CD4-positive, alpha-beta T cell treated with Interleukin-15 for 1 hour (primary cell): ENCODE results near the gene NXPE3.
A peak's percentile ranks its signal among the peaks of the same experiment; 100 is the strongest.

ENCODE experiments used
- DNase-seq: peaks from one replicate; pipeline ENCODE4 v3.0.0-alpha.2; 2020

Gene NXPE3

DNA sequence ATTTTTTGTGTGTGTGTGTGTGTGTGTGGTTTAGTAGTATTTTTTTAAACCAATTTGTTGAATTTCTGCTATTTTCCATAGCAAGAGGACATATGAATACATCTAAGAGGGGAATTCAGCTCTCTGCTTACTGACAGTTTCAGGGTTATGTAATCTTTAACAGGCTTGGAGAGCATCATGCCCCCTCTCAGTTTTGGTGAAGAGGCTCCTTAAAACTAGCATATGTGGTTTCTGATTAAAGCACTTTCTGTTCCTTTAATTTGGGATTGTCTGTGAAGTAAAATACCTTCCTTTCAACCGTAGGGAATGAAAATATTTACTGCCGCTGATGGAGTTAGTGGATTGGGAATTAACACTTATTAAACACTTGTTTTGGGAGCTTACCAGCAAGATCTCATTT lies 50.9 kb downstream of the NXPE3 start:
- no peak for DNase-seq

DNA sequence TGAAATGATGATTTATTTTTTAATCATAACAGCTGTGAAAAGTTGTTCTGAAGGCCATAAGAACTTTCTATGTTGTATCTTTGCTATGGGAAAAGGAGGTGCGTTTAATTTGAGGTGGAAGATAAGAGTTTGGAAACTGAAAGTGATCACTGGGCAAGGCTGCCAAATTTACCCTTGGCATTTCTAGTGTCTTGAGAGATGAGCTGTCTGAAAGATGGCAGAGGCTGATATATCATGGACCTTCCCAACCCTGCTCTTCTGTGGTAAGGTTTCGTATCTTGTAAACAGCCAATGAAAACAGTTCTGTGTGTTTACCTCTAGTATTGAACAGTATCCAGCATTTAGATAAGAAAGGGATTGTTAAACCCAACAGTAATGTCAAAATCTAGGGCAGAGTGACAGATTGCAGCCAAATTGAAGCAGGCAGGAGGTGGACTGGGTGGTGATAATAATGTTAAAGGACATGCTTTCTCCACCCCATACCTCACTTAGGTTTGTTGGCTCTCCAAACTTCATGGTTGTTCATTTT lies 54.5 kb downstream of the NXPE3 start:
- DNase-seq, result no peak

DNA sequence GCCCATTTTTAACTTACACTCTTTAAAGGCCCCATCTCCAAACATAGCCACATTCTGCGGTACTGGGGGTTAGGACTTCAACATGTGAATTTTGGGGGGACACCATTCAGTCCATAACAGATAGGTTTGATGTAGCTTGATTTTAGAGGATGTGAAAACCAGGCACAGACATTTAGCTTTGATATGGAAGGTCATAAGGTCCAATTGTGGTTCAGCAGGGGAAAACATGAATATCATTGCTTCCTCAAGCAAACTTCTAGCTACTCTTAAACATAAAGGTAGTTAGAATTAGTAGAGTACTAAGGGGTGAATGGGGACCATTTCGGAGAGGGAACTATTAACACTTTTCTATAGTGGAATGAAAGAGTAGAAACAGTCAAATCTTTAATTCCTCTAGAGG lies 56.7 kb downstream of the NXPE3 start:
- DNase-seq, result no peak

DNA sequence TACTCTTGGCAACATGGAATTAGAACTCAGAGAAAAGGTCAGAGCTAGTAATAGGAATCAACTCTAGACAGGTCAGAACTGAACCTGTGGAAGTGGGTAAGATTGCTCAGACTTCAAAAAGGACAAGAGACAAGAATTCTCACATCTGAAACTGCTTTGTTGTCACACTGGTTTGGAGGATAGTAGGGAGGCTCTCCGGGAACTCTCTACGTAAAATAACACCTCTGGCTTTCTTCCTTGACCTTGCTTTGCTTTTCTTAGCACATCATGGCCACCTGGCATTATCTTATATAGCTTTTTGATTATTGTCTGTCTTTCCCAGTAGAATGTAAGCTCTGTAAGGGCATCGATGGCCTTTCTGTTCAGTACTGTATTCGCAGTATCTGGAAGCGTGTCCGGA lies 57.1 kb downstream of the NXPE3 start:
- no peak for DNase-seq

DNA sequence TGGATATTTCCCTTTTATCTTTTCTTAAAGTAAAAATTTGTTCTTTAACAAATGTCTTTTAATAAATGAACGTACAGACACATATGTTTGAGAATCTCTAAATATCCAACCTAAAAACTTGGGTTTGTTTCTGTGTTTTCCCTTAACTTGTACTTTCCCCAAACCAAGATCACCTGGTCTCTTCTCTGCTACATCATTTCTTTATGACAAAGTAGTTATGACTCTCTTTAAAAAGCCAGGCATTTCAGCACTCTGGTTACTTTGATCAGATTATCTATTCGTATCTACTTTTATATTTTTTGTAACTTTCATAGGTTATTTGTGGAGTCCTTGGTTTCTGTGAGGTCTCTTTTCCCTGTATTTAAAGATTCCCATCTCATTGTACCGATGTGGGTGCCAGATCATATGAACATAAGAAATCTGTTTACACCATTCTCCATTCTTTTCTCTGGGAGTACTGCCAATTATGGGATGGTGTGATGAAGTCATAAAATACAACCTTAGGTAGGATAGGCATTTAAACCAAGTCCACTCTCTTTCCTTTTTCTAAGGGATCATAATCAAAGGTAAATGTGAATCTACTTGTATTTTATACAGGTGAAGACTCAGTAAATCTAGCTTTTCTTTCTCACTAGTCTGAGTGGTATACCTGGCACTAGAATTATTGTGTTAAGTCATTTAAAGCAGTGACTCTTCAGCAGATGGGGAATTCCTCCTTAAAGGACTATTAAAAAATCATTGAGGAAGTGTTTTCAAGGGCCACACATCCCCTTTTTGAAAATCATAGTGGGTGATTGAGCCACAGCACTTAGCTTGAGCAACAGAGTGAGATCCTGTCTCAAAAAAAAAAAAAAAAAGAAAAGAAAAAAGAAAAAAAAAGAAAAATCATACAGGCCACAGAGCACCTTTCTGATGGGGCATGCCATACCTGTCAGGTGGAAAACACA lies 57.9 kb downstream of the NXPE3 start:
- DNase-seq, result no peak

DNA sequence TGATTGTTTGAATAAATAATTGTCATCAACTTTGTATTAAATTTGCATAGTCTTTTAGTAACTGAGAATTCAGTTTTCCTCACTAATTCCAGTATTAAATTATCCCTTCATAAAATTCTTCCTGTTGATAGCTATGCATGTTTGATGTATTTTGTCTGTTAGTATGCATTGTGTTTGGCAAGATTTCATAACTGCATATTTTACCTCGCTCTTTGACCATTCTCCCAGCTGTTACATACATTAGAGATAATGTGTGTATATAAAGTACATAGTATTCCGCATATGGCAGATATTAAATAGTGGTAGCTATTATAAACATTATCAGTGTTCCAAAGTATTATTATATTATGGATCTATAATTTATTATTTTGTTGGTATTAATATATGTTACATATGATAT lies 59.7 kb downstream of the NXPE3 start:
- DNase-seq, result no peak

DNA sequence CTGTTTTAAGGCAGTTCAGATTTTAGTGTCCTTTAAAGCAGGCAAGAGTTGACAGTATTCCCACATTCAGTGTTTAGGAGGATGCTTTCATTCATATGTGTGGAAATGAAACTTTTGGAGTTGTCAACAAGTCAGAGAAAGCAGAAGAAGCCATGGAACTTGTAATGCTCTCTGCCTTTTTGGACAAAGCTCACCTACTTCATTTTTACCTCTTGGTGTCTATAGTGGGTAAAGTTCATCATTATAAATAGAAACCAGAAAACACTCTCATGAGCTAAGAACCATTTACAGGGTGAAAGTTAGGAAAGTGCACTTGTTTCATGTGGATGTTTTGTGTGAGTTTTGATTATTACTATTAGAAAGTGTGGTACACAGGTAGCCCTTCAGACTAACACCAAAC lies 61.1 kb downstream of the NXPE3 start:
- DNase-seq, result no peak

DNA sequence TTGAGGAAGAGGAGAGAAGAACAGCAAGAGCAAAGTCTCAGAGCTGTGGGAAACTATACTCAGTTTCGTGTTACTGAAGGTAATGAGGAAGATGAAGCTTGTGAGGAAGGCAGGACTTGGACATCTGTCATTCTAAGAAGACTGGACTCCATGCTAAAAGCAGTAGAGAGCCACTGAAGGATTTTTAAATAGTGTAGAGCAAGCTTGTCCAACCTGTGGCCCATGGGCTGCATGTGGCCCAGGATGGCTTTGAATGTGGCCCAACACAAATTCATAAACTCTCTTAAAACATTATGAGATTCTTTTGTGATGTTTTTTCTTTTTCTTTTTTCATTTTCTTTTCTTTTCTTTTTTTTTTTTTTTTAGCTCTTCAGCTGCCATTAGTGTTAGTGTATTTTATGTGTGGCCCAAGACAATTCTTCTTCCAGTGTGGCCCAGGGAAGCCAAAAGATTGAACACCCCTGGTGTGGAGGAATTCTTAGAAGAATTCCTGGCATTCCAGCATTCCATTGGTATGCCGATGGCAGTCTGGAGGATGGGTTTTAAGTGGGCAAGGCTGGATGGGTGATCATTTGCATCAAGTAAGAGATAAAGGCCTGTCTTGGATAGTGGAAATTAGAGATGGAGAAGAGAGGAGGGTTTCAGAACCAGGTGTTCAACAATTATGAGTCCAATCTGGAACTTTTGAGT lies 63.4 kb downstream of the NXPE3 start:
- DNase-seq, result no peak

DNA sequence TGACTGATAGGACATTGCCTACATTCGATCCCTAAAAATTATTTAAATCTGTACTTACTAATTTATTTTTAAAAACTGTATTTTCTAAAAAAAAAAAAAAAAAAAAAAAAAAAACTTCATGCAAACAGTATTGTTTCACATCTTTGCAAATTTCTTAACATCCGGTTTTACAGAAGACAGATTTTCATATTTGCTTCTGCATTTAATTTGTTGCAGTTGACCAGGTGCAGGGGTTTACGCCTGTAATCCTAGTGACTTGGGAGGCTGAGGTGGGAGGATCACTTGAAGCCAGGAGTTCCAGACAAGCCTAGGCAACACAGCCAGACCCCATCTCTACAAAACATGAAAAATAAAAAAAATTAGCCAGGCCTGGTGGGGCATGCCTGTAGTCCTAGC lies 63.9 kb downstream of the NXPE3 start:
- no peak for DNase-seq

DNA sequence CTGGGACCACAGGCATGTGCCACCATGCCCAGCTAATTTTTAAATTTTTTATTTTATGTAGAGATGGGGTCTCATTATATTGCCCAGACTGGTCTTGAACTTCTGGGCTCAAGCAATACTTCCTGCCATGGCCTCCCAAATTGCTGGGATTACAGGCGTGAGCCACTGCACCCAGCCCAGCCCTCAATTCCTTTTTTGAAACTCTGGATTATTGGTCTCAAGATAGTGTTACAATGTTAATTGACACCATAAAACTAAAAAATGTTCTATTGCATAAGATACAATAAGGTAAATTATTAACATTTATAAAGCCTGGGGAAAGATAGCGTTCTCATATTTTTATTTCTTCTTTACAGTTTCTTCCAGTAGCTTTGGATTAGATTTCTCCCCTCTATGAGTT lies 66.4 kb downstream of the NXPE3 start:
- no peak for DNase-seq

DNA sequence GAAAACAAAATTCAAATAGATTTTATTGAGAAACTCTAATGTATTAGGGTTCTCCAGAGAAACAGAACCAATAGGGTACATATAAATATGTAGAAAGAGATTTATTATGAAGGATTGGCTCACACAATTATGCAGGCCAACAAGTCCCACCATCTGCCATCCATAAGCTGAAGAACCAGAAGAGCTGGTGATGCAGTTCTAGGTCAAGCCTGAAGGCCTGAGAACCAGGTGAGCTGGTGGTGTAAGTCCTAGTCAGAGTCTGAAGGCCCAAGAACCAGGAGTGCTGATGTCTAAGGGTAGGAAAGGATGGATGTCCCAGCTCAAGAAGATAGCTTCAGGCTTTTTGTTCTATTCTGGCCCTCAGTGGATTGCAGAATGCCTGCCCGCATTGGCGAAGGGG lies 67.7 kb downstream of the NXPE3 start:
- no peak for DNase-seq

DNA sequence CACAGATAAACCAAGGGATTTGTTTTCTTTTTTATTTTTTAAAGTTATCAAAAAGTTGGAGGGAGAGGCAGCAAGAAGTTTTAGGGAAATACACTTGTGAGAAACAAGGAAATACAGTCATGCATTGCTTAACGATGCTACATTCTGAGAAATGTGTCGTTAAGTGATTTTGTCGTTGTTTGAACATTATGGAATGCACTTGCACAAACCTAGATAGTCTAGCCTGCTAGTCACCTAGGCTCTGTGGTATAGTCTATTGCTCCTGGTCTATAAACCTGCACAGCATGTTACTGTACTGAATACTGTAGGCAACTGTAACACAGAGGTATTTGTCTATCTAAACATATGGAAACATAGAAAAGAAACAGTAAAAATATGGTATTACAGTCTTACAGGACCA lies 68.3 kb downstream of the NXPE3 start:
- DNase-seq, result no peak

DNA sequence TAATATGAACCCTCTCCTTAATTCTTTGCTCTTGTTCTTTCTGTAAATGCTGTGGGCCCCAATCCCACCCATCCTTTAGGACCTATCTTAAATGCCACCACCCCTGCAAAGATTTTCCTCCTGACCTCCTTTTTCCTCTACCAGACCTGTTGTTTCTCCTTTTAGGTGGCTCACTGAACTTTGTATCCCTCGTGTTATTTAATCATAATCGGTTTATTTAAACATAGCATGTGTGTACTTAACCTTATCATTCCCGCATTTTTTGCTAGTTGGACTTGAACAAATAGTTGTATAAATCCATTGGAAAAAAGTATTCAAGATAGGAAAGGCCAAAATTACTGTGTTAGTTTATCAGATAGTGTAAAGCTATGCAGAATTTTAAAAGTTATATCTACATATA lies 69.3 kb downstream of the NXPE3 start:
- no peak for DNase-seq

DNA sequence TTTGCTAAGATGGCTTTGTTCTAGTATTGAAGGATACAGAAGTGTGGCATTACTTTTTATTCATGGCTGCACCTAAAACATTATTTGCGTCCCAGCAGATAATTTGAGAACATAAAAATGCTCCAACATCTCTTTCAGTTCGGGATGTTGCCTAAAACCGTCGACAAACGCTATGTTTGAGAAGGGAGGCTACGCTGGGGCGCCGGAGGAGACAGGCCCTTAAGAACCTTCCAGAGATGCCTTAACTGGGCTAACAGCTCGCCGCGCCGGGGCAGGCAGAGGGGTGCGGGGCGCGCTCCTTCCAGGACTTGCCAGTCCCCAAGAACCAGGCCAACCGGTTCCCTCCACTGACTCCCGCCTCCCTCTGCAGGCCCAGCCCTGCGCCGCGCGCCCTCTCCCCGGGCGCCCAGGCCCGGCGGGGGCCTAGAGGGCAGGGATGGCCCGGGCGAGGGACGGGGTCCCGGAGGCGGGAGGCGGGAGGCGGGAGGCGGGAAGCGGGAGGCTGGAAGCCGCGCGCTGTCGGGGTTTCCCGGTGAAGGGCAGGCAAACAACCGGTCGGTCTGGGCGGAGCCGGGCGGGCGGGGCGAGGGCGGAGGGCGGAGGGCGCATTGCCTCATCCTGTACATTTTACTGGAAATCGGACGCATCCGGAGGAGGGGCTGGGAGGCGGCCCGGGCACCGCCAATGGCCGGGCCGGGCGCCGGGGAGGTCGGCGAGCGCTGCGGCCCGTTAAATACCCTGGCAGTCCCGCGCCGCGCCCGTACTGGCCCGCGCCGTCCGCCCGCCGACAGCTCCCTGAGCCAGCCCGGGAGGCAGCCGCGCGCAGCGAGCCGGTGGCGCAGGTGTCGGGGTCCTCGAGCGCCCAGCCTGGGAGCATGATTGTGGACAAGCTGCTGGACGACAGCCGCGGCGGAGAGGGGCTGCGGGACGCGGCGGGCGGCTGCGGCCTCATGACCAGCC lies 70.0 kb downstream of the NXPE3 start, which contains the start of gene NFKBIZ:
Gene NFKBIZ, plus strand, starts transcription at position 761 of the 960 bp plus-strand sequence. Its CDS starts 115 bp downstream, at position 876.
- DNase-seq, result peak; percentile 96

DNA sequence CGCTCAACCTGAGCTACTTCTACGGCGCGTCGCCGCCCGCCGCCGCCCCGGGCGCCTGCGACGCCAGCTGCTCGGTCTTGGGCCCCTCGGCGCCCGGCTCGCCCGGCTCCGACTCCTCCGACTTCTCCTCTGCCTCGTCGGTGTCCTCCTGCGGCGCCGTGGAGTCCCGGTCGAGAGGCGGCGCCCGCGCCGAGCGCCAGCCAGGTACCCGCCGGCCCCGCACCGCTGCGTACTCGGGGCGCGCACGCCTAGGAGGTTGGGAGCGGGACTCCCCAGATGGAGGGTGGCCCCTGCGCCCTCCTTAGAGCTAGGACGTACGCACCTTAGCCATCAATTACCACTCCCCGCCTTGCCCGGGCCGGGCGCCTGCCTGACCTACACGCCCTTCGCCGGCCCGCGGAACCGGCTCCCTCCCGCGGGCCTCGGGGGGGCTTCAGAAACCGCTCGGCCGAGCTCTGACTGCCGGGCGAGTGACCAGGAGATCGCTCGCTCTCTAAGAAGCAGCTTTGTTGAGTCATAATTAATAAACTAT lies 70.8 kb downstream of the NXPE3 start:
- DNase-seq, result no peak

DNA sequence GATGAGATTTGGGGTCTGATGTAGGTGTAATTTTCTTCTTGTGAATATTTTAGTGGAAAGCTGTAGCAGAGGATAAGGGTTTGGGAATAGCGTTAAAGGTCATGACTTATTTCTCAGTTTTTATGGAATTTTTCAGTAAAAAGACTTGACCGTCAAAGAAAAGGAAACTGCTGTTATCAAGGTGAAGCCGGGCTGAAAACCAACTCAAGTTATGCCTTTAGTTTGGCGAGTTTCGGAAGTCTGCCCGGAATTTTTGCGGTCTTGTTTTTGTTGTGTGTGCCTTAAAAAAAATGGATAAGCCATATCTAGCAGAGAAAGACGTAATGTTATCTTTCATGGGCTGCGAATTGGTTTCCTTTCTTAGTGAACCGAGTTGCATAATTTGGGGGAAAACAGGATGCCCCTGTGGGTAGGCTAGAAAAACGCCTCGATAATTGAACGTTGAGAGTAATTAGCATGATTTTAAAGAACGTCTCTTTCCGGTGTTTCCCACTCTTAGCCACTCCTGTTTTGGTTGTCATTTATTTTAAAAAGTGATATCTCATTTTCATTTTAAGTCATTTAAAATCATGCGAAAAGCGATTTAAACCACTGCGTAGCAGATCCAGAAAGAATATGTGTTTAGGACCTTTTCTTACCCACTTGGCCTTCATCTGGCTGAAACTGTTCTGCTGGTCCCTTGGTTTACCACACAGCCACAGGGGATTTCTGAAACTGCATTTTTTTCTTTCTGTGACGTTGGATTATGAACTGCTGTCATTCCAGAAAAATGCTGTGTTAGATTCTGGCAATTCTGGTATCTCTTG lies 71.4 kb downstream of the NXPE3 start:
- DNase-seq, result peak; percentile 57

DNA sequence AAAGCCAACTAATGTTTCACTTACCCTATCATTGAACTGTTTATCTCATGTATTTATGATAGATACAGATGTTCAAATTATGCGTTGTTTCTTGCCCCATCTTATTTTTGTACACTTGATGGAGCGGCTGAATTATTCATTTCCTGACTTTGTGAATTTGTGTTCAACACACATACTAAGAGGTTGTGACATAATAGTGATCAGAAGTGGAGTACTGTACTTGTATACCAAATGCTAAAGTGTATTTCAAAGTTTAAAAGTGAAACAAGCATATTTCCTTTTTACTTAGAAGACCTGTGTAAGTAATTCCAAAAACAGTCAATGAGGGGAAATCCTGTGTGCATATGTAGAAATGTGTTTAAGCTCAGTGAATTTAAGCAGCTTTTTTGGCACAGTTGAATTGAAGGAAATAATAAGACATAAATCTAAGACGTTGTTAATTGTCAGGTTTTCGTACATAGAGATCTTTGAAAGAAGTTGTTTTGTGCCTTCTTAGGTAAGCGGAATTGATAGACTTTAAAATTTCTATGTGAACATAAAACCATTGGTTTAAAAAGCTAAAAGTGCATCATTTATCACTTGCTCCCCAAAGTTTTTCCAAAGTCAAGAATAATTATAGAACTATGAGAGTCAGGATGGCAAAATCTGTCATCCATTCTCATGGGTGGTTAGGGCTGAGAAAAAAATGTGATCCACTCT lies 72.2 kb downstream of the NXPE3 start:
- DNase-seq, result no peak

DNA sequence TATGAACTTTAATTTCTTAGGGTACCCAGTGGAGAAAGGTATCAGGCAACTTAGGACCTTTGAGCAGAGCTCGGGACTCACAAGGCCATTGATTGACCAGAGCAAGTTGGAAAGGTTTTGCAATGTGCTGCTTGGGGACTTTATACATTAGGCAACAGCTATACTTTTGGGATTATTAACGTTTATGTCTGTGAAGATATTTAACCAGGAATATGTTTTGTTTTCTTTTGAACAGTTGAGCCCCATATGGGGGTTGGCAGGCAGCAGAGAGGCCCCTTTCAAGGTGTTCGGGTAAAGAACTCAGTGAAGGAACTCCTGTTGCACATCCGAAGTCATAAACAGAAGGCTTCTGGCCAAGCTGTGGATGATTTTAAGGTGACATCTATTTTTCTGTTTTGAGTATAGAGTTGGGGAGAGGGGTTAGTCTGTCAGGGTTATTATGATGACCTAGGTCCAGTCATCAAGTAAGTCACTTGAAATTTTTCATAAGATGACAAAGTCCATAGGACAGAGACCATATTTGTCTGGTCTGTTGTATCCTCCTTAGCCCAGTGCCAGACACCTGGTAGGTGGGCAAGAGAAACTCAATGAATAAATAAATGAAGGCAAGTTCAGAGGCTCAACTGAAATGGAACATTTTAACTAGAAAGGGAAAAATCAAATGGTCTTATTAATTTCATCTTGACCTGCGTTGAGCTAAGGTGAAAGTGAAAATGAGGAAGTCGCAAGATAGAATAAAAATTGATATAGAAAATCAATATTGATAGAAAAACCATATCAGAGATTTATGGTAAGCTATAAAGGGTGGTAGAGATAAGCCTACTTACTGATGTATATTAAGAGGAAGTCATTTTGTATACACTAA lies 73.1 kb downstream of the NXPE3 start:
- no peak for DNase-seq

DNA sequence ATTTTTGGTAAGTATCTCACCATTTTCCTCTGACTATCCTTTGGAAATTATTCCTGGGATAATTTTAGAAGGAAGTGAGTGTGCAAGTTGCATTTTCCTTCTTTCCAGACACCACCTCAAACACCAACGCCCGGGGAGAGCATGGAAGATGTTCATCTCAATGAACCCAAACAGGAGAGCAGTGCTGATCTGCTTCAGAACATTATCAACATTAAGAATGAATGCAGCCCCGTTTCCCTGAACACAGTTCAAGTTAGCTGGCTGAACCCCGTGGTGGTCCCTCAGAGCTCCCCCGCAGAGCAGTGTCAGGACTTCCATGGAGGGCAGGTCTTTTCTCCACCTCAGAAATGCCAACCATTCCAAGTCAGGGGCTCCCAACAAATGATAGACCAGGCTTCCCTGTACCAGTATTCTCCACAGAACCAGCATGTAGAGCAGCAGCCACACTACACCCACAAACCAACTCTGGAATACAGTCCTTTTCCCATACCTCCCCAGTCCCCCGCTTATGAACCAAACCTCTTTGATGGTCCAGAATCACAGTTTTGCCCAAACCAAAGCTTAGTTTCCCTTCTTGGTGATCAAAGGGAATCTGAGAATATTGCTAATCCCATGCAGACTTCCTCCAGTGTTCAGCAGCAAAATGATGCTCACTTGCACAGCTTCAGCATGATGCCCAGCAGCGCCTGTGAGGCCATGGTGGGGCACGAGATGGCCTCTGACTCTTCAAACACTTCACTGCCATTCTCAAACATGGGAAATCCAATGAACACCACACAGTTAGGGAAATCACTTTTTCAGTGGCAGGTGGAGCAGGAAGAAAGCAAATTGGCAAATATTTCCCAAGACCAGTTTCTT lies 74.2 kb downstream of the NXPE3 start:
- DNase-seq, result no peak
